Measurements from ENCODE around the gene PLAAT5.
"Not testable (repeated sequence)": the region's sequence is repeated elsewhere in the genome, so short reads cannot be mapped to it uniquely, and the experiment has no call there.

PLAAT5 gene

DNA sequence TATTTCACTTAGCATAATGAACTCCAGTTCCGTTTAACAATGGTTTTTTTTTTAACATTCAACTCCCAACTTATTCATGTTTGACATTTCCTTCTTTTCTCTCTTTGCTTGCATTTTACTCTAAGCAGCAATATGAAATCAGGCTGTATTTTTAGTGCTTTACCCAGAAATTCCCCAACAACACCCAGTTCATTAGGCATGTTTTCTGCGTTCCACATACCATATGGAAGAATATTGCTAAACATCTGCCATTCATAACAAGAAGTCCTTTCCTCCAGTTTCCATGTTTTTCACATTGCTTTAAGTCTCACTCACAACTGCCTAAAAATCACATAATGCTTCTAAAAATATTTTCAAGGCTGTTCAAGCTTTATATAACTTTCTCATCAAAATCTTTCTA, 45.8 kb downstream of the PLAAT5 start:
- Histone ChIP-seq H2BK120ac (ENCODE audit: low read depth, low read length) (no peak overlapping the region), H3K9ac (ENCODE audit: low read length) (no peak overlapping the region), H3K27me3 (ENCODE audit: control insufficient read depth in 1 of 2, insufficient read depth in 1 of 2, low read length in 2 of 2) (peaks cover 0 to 21% of the 10 kb centered on the region in 2 experiments), H3K4me2 (ENCODE audit: low read length, poor library complexity, severe bottlenecking) (no peak overlapping the region), H4K91ac (ENCODE audit: low read length) (no peak overlapping the region), H3K27ac (ENCODE audit: low read length, poor library complexity, severe bottlenecking) (no peak overlapping the region), H3K4me1 (ENCODE audit: control insufficient read depth, insufficient read depth, low read depth, low read length) (peaks cover 2% of the 10 kb centered on the region), H4K8ac (ENCODE audit: low read length) (no peak overlapping the region), H2BK5ac (ENCODE audit: low read depth, low read length, poor library complexity, severe bottlenecking) (no peak overlapping the region), H2AK5ac (ENCODE audit: low read length, severe bottlenecking) (no peak overlapping the region), H3K14ac (ENCODE audit: low read length in 2 of 2) (no peak overlapping the region), H2BK12ac (ENCODE audit: low read length in 2 of 2) (no peak overlapping the region), H2AFZ (ENCODE audit: low read depth, low read length) (no peak overlapping the region), H3K36me3 (ENCODE audit: control insufficient read depth in 1 of 2, insufficient read depth in 2 of 2, low read depth in 1 of 2, low read length in 2 of 2) (no peaks in the 10 kb centered on the region), H3K9me3 (ENCODE audit: control insufficient read depth, low read length) (no peaks in the 10 kb centered on the region), H3K23ac (ENCODE audit: low read length in 2 of 2) (no peak overlapping the region), H3K18ac (ENCODE audit: low read depth in 1 of 2, low read length in 2 of 2) (no peak overlapping the region), H3K4me3 (ENCODE audit: insufficient read depth in 1 of 2, low read depth in 1 of 2, low read length in 2 of 2) (no peak overlapping the region), H3K79me1 (replicated peaks; ENCODE audit: low read length, poor library complexity, severe bottlenecking) (no peaks in the 10 kb centered on the region), H3K4ac (ENCODE audit: low read depth in 1 of 2, low read length in 2 of 2) (no peak overlapping the region), H2BK15ac (ENCODE audit: low read depth, poor library complexity, severe bottlenecking) (no peak overlapping the region)
- WGBS = 97% methylated on average over 2 of the region's 2 CpGs
- no peak for DNase-seq

DNA sequence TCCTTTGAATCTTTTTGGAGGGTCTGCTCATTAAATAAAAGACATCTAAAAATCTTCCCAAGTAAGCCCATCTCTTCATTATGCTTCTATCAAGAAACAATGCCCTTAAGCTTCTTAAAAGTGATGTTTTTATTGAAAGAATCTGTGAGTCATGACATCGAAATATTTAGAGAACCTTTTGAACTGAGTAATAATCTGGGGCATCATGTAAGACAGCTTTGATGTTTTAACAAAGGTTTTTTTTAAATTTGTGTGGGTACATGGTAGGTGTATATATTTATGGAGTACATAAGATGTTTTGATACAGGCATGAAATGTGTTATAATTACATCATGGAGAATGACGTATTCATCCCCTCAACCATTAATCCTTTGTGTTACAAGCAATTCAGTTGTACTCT, 46.8 kb downstream of the PLAAT5 start:
- H3K23ac ChIP-seq (ENCODE audit: low read length in 2 of 2) = no peak overlapping the region
- H3K4me2 ChIP-seq (ENCODE audit: low read length, poor library complexity, severe bottlenecking) = no peak overlapping the region
- no peak overlapping the region for H3K27ac ChIP-seq (ENCODE audit: low read length, poor library complexity, severe bottlenecking)
- H3K9ac ChIP-seq (ENCODE audit: low read length) = no peak overlapping the region
- H2AFZ ChIP-seq (ENCODE audit: low read depth, low read length) = no peak overlapping the region
- no peak overlapping the region for H2BK15ac ChIP-seq (ENCODE audit: low read depth, poor library complexity, severe bottlenecking)
- no peak overlapping the region for H3K4ac ChIP-seq (ENCODE audit: low read depth in 1 of 2, low read length in 2 of 2)
- H2BK12ac ChIP-seq (ENCODE audit: low read length in 2 of 2) = no peak overlapping the region
- no peak overlapping the region for H4K91ac ChIP-seq (ENCODE audit: low read length)
- no peak overlapping the region for H3K4me3 ChIP-seq (ENCODE audit: insufficient read depth in 1 of 2, low read depth in 1 of 2, low read length in 2 of 2)
- no peak overlapping the region for H2BK5ac ChIP-seq (ENCODE audit: low read depth, low read length, poor library complexity, severe bottlenecking)
- 51% methylated on average over 1 of the region's 2 CpGs for WGBS
- H3K9me3 ChIP-seq (ENCODE audit: control insufficient read depth, low read length) = no peaks in the 10 kb centered on the region
- H3K4me1 ChIP-seq (ENCODE audit: control insufficient read depth, insufficient read depth, low read depth, low read length) = peaks cover 2% of the 10 kb centered on the region
- DNase-seq = no peak
- no peak overlapping the region for H3K18ac ChIP-seq (ENCODE audit: low read depth in 1 of 2, low read length in 2 of 2)
- H4K8ac ChIP-seq (ENCODE audit: low read length) = no peak overlapping the region
- H3K36me3 ChIP-seq (ENCODE audit: control insufficient read depth in 1 of 2, insufficient read depth in 2 of 2, low read depth in 1 of 2, low read length in 2 of 2) = no peaks in the 10 kb centered on the region
- H3K14ac ChIP-seq (ENCODE audit: low read length in 2 of 2) = no peak overlapping the region
- no peak overlapping the region for H2BK120ac ChIP-seq (ENCODE audit: low read depth, low read length)
- no peak overlapping the region for H2AK5ac ChIP-seq (ENCODE audit: low read length, severe bottlenecking)
- peaks cover 0 to 20% of the 10 kb centered on the region in 2 experiments for H3K27me3 ChIP-seq (ENCODE audit: control insufficient read depth in 1 of 2, insufficient read depth in 1 of 2, low read length in 2 of 2)
- H3K79me1 ChIP-seq (replicated peaks; ENCODE audit: low read length, poor library complexity, severe bottlenecking) = no peaks in the 10 kb centered on the region

GRCh38 chr11:63443714-63444113, 47.3 kb downstream of the PLAAT5 start:
- H3K4me3 ChIP-seq (ENCODE audit: insufficient read depth in 1 of 2, low read depth in 1 of 2, low read length in 2 of 2) = no peak overlapping the region
- H3K27ac ChIP-seq (ENCODE audit: low read length, poor library complexity, severe bottlenecking) = no peak overlapping the region
- no CpG with 5 or more reads among the region's 1 CpG for WGBS
- H4K8ac ChIP-seq (ENCODE audit: low read length) = no peak overlapping the region
- DNase-seq = no peak
- no peak overlapping the region for H2BK15ac ChIP-seq (ENCODE audit: low read depth, poor library complexity, severe bottlenecking)
- no peaks in the 10 kb centered on the region for H3K36me3 ChIP-seq (ENCODE audit: control insufficient read depth in 1 of 2, insufficient read depth in 2 of 2, low read depth in 1 of 2, low read length in 2 of 2)
- no peak overlapping the region for H2BK12ac ChIP-seq (ENCODE audit: low read length in 2 of 2)
- no peaks in the 10 kb centered on the region for H3K9me3 ChIP-seq (ENCODE audit: control insufficient read depth, low read length)
- no peak overlapping the region for H3K18ac ChIP-seq (ENCODE audit: low read depth in 1 of 2, low read length in 2 of 2)
- no peak overlapping the region for H4K91ac ChIP-seq (ENCODE audit: low read length)
- no peaks in the 10 kb centered on the region for H3K79me1 ChIP-seq (replicated peaks; ENCODE audit: low read length, poor library complexity, severe bottlenecking)
- no peak overlapping the region for H2AFZ ChIP-seq (ENCODE audit: low read depth, low read length)
- H3K4me1 ChIP-seq (ENCODE audit: control insufficient read depth, insufficient read depth, low read depth, low read length) = peaks cover 2% of the 10 kb centered on the region
- H3K9ac ChIP-seq (ENCODE audit: low read length) = no peak overlapping the region
- H3K4ac ChIP-seq (ENCODE audit: low read depth in 1 of 2, low read length in 2 of 2) = no peak overlapping the region
- H2AK5ac ChIP-seq (ENCODE audit: low read length, severe bottlenecking) = no peak overlapping the region
- no peak overlapping the region for H2BK5ac ChIP-seq (ENCODE audit: low read depth, low read length, poor library complexity, severe bottlenecking)
- no peak overlapping the region for H3K23ac ChIP-seq (ENCODE audit: low read length in 2 of 2)
- H2BK120ac ChIP-seq (ENCODE audit: low read depth, low read length) = no peak overlapping the region
- H3K14ac ChIP-seq (ENCODE audit: low read length in 2 of 2) = no peak overlapping the region
- no peak overlapping the region for H3K4me2 ChIP-seq (ENCODE audit: low read length, poor library complexity, severe bottlenecking)
- peaks cover 0 to 16% of the 10 kb centered on the region in 2 experiments for H3K27me3 ChIP-seq (ENCODE audit: control insufficient read depth in 1 of 2, insufficient read depth in 1 of 2, low read length in 2 of 2)

GRCh38 chr11:63435831-63436230, 55.1 kb downstream of the PLAAT5 start:
- not testable (repeated sequence) for H3K4me3 ChIP-seq (ENCODE audit: insufficient read depth in 1 of 2, low read depth in 1 of 2, low read length in 2 of 2); DNase-seq; H3K14ac ChIP-seq (ENCODE audit: low read length in 2 of 2); H3K18ac ChIP-seq (ENCODE audit: low read depth in 1 of 2, low read length in 2 of 2); H2BK120ac ChIP-seq (ENCODE audit: low read depth, low read length); H3K4me2 ChIP-seq (ENCODE audit: low read length, poor library complexity, severe bottlenecking); H4K91ac ChIP-seq (ENCODE audit: low read length); H3K23ac ChIP-seq (ENCODE audit: low read length in 2 of 2); H3K27me3 ChIP-seq (ENCODE audit: control insufficient read depth in 1 of 2, insufficient read depth in 1 of 2, low read length in 2 of 2); H2BK5ac ChIP-seq (ENCODE audit: low read depth, low read length, poor library complexity, severe bottlenecking); H2BK12ac ChIP-seq (ENCODE audit: low read length in 2 of 2); H4K8ac ChIP-seq (ENCODE audit: low read length); H3K27ac ChIP-seq (ENCODE audit: low read length, poor library complexity, severe bottlenecking); H3K4ac ChIP-seq (ENCODE audit: low read depth in 1 of 2, low read length in 2 of 2); H3K79me1 ChIP-seq (replicated peaks; ENCODE audit: low read length, poor library complexity, severe bottlenecking); H3K36me3 ChIP-seq (ENCODE audit: control insufficient read depth in 1 of 2, insufficient read depth in 2 of 2, low read depth in 1 of 2, low read length in 2 of 2); H3K9ac ChIP-seq (ENCODE audit: low read length); H2AK5ac ChIP-seq (ENCODE audit: low read length, severe bottlenecking); H3K9me3 ChIP-seq (ENCODE audit: control insufficient read depth, low read length); H2BK15ac ChIP-seq (ENCODE audit: low read depth, poor library complexity, severe bottlenecking); H3K4me1 ChIP-seq (ENCODE audit: control insufficient read depth, insufficient read depth, low read depth, low read length); H2AFZ ChIP-seq (ENCODE audit: low read depth, low read length)
- 12% methylated on average over 3 of the region's 4 CpGs for WGBS
